ENCODE data around the gene PJA2. TPM values are rescaled to one million over a fixed set of nuclear protein-coding genes. Genes with fewer than 3 reads are reported as not detected.
A peak's percentile ranks its signal among the peaks of the same experiment; 100 is the strongest.

Gene PJA2
- total RNA-seq, 3 donors from 2014 or later: 103 to 136 (median 117) TPM

DNA sequence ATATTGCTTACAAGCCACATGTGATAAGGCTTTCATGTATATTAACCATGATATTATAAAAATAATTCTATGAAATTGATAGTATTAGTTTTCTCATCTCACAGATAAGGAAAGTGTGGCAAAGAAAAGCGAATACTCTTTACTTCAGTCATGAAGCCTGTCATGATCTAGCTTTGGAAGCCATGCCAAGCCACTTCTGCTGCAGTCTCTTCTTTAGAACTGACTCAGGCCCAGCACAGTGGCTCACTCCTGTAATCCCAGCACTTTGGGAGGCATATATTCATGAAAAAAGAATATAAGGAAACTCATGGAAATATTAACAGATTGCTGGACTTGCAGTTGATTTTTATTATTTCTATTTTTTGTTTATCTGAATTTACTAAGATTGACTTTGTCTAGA, 42.9 kb upstream of the PJA2 start:
- TF ChIP-seq POLR2AphosphoS5 (IDR thresholded peaks at IDR 0.05) (no peak), POLR2A (IDR thresholded peaks at IDR 0.05) (no peak)
- TF ChIP-seq, protein P1, sequence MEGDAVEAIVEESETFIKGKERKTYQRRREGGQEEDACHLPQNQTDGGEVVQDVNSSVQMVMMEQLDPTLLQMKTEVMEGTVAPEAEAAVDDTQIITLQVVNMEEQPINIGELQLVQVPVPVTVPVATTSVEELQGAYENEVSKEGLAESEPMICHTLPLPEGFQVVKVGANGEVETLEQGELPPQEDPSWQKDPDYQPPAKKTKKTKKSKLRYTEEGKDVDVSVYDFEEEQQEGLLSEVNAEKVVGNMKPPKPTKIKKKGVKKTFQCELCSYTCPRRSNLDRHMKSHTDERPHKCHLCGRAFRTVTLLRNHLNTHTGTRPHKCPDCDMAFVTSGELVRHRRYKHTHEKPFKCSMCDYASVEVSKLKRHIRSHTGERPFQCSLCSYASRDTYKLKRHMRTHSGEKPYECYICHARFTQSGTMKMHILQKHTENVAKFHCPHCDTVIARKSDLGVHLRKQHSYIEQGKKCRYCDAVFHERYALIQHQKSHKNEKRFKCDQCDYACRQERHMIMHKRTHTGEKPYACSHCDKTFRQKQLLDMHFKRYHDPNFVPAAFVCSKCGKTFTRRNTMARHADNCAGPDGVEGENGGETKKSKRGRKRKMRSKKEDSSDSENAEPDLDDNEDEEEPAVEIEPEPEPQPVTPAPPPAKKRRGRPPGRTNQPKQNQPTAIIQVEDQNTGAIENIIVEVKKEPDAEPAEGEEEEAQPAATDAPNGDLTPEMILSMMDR (IDR thresholded peaks at IDR 0.05): no peak
- no peaks in the 10 kb centered on the region for H3K36me3 ChIP-seq
- peaks cover 0 to 17% of the 10 kb centered on the region in 2 donors for H3K4me1 ChIP-seq
- no peak overlapping the region for H3K27ac ChIP-seq
- H3K27me3 ChIP-seq: no peaks in the 10 kb centered on the region
- intact Hi-C loops (cut with DNase I; ENCODE audit: low total_unique reads): no loop called here
- H3K4me3 ChIP-seq: no peak overlapping the region
- no peaks in the 10 kb centered on the region for H3K9me3 ChIP-seq
- no peak for DNase-seq (ENCODE audit: low spot score in 2 of 2)

DNA sequence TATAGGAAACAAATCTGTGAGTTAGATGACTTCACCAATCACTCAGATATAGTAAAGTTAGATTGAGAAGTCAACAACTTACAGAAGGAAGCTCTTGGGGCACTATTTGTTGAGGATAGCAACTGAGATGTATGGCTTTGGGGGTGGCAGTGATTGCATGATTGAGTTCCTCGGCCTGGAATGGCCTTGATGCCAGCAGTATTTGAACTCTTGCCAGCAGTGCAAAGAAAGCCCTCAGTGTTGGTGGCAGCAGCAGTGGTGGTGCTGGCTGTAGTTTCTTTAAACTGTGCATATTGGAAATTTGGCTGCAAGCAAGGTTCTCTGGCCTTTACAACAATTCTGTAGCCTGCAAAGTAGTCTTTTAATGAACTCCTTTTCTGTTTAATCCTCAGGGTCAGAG, 41.4 kb upstream of the PJA2 start:
- H3K4me1 ChIP-seq: peaks cover 0 to 17% of the 10 kb centered on the region in 2 donors
- H3K27me3 ChIP-seq: no peaks in the 10 kb centered on the region
- DNase-seq (ENCODE audit: low spot score in 2 of 2): peak in 1 of 2 donors; percentile 33
- H3K4me3 ChIP-seq: no peak overlapping the region
- H3K9me3 ChIP-seq: no peaks in the 10 kb centered on the region
- intact Hi-C loops (cut with DNase I; ENCODE audit: low total_unique reads): no loop called here
- no peak overlapping the region for H3K27ac ChIP-seq
- no peaks in the 10 kb centered on the region for H3K36me3 ChIP-seq
- TF ChIP-seq, protein P1 (IDR thresholded peaks at IDR 0.05): no peak
- TF ChIP-seq POLR2AphosphoS5 (IDR thresholded peaks at IDR 0.05): no peak
- TF ChIP-seq POLR2A (IDR thresholded peaks at IDR 0.05): no peak

DNA sequence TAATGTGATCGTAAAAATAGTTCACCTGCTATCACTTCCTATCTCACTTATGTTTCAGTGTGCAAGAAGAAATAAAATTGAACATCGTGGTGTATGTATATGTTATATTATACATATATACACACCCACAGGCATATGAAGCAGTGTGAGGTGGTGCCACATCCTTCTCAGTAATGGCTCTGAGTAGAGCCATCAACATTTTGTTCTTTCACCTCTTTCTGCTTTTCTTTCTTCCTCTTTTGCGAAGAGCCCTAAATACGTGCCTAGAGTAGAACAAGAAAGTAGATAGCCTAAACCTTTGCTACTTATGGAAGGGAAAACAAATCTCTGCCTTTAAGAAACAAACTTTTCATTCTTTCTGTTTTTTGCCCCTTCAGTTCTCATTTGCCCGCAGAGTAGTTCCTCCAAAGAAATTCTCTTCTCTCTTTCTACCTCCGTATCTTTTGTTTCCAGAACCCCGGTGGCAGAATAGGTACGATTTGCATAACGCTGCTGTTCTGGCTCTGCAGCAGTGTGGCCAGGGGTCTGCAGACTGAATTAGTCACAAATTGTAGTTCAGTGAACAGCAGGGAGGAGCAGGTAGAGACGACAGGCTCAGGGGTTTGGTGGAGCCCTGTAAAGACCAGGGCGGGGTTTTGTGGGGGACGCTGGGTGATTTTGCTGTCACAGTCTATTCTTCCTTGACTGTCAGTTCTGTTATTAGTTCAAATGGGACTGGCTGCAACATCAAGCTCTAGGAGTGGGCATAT, 40.5 kb upstream of the PJA2 start:
- TF ChIP-seq, protein P1 (IDR thresholded peaks at IDR 0.05): no peak
- TF ChIP-seq POLR2A (IDR thresholded peaks at IDR 0.05) (no peak), POLR2AphosphoS5 (IDR thresholded peaks at IDR 0.05) (no peak)
- no peaks in the 10 kb centered on the region for H3K27me3 ChIP-seq
- intact Hi-C loops (cut with DNase I; ENCODE audit: low total_unique reads): no loop called here
- H3K4me3 ChIP-seq: no peak overlapping the region
- no peak overlapping the region for H3K27ac ChIP-seq
- H3K36me3 ChIP-seq: no peaks in the 10 kb centered on the region
- H3K9me3 ChIP-seq: no peaks in the 10 kb centered on the region
- no peak for DNase-seq (ENCODE audit: low spot score in 2 of 2)
- H3K4me1 ChIP-seq: peaks cover 0 to 11% of the 10 kb centered on the region in 2 donors

DNA sequence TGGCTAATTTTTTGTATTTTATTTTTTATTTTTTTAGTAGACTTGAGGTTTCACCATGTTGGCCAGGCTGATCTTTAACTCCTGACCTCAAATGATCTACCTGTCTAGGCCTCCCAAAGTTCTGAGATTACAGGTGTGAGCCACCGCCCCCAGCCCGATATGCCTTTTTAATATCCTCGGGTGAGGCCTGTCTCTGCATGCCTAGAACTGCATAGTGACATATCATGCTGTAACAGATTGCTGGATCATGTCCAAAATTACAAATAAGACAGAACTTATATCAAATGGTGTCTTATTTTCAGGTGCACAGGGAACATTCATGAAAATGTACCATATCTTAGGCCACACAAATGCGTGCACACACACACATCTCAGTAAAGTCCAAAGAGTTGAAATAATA, 39.1 kb upstream of the PJA2 start:
- no peak for DNase-seq (ENCODE audit: low spot score in 2 of 2)
- Histone ChIP-seq H3K27ac (no peak overlapping the region), H3K4me3 (no peak overlapping the region), H3K4me1 (no peaks in the 10 kb centered on the region), H3K9me3 (no peaks in the 10 kb centered on the region), H3K36me3 (no peaks in the 10 kb centered on the region), H3K27me3 (no peaks in the 10 kb centered on the region)
- TF ChIP-seq, protein P1 (IDR thresholded peaks at IDR 0.05): no peak
- TF ChIP-seq POLR2AphosphoS5 (IDR thresholded peaks at IDR 0.05): no peak
- intact Hi-C loops (cut with DNase I; ENCODE audit: low total_unique reads): no loop called here

DNA sequence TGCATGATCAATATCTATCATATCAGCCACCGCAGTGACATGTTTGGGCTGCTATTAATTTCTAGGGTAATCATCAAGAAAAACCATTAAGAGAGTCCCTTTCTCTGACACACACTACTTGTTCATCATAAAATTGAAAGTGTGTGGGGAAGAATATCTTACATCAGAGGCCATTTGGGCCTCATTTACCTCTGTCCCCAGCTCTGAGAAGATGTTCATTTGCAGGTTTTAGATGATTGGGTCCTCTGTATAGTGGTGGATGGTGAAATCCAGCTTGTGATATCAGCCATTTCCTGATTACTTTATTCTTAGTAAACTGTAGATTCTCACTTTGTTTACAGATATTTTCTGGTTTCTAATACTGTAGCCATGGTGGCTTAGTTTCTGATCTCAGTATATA, 29.8 kb upstream of the PJA2 start:
- Histone ChIP-seq H3K4me1 (no peaks in the 10 kb centered on the region), H3K27me3 (no peaks in the 10 kb centered on the region), H3K36me3 (no peaks in the 10 kb centered on the region), H3K9me3 (no peaks in the 10 kb centered on the region), H3K4me3 (no peak overlapping the region), H3K27ac (no peak overlapping the region)
- TF ChIP-seq POLR2AphosphoS5 (IDR thresholded peaks at IDR 0.05): no peak
- intact Hi-C loops (cut with DNase I; ENCODE audit: low total_unique reads): loop anchor here (10.0 kb wide), 1 partner anchor 755 kb away; no protein-coding TSS in a partner anchor
- DNase-seq (ENCODE audit: low spot score in 2 of 2): no peak

Measured in breast epithelium (tissue), 4 donors.